MG63 (cell line): ENCODE data around the gene RTN4R. TPM values are rescaled to one million over a fixed set of nuclear protein-coding genes. Genes with fewer than 3 reads are reported as not detected.
"Not testable (repeated sequence)": the region's sequence is repeated elsewhere in the genome, so short reads cannot be mapped to it uniquely, and the experiment has no call there.

Source experiments
- DNase-seq: peaks from one replicate; pipeline ENCODE4 v3.0.0-alpha.2; 2020
- H3K27me3 ChIP-seq: fragments of 250-450 bp; sonication (Bioruptor Pico); 2 replicates; pipeline ENCODE4 v1.5.1; 2020; ENCODE audit warnings: mild to moderate bottlenecking, moderate library complexity
- H3K36me3 ChIP-seq: fragments of 250-450 bp; sonication (Bioruptor Pico); 2 replicates; pipeline ENCODE4 v1.5.1; 2020; ENCODE audit warnings: mild to moderate bottlenecking, moderate library complexity
- H3K4me3 ChIP-seq: fragments of 250-450 bp; sonication (Bioruptor Pico); 2 replicates; pipeline ENCODE4 v1.5.1; 2020; ENCODE audit warnings: mild to moderate bottlenecking, moderate library complexity
- H3K9me3 ChIP-seq: fragments of 250-450 bp; sonication (Bioruptor Pico); 2 replicates; pipeline ENCODE4 v1.5.1; 2020; ENCODE audit warnings: mild to moderate bottlenecking, moderate library complexity
- total RNA-seq: library from RNA; depleted of rRNA; stranded (reverse); fragments of >200 nt; shearing (Covaris generic); gene quantifications from 2 replicates; pipeline ENCODE4 v1.2.3, GENCODE V29; 2014; ENCODE audit warnings: low replicate concordance

Gene RTN4R
- total RNA-seq, 1 experiment from 2014 or later: 5.7 TPM

- H3K9me3 ChIP-seq, H3K36me3 ChIP-seq, H3K27me3 ChIP-seq, DNase-seq, H3K4me3 ChIP-seq: not testable (repeated sequence)
Observed at GRCh38 chr22:20280163-20280562, 12.0 kb upstream of the RTN4R start.

- DNase-seq: no peak
- Histone ChIP-seq H3K36me3 (no peaks in the 10 kb centered on the region), H3K9me3 (no peaks in the 10 kb centered on the region), H3K4me3 (no peak overlapping the region), H3K27me3 (no peaks in the 10 kb centered on the region)
Observed at GRCh38 chr22:20279662-20280134, 11.6 kb upstream of the RTN4R start.

GRCh38 chr22:20278726-20279490, 10.8 kb upstream of the RTN4R start:
- not testable (repeated sequence) for H3K27me3 ChIP-seq, H3K36me3 ChIP-seq, DNase-seq, H3K4me3 ChIP-seq, H3K9me3 ChIP-seq

GRCh38 chr22:20277936-20278635, 10.0 kb upstream of the RTN4R start:
- DNase-seq, H3K27me3 ChIP-seq, H3K4me3 ChIP-seq, H3K36me3 ChIP-seq, H3K9me3 ChIP-seq: not testable (repeated sequence)

GRCh38 chr22:20276468-20276867, 8.3 kb upstream of the RTN4R start:
- DNase-seq: no peak
- Histone ChIP-seq H3K4me3 (no peak overlapping the region), H3K9me3 (no peaks in the 10 kb centered on the region)

GRCh38 chr22:20275836-20276235, 7.7 kb upstream of the RTN4R start:
- no peak for DNase-seq
- Histone ChIP-seq H3K4me3 (no peak overlapping the region), H3K36me3 (no peaks in the 10 kb centered on the region), H3K9me3 (no peaks in the 10 kb centered on the region), H3K27me3 (no peaks in the 10 kb centered on the region)

More at GRCh38 chr22:20276468-20276867, 8.3 kb upstream of the RTN4R start:
- Histone ChIP-seq H3K36me3 (no peaks in the 10 kb centered on the region), H3K27me3 (no peaks in the 10 kb centered on the region)

- not testable (repeated sequence) for DNase-seq, H3K36me3 ChIP-seq, H3K9me3 ChIP-seq, H3K4me3 ChIP-seq, H3K27me3 ChIP-seq
Observed at GRCh38 chr22:20275325-20275724, 7.2 kb upstream of the RTN4R start.

- not testable (repeated sequence) for H3K36me3 ChIP-seq, H3K9me3 ChIP-seq, H3K4me3 ChIP-seq, DNase-seq, H3K27me3 ChIP-seq
Observed at GRCh38 chr22:20274374-20274773, 6.3 kb upstream of the RTN4R start.

- no peak overlapping the region for H3K4me3 ChIP-seq
- DNase-seq: no peak
- H3K27me3 ChIP-seq: no peaks in the 10 kb centered on the region
- H3K36me3 ChIP-seq: no peaks in the 10 kb centered on the region
- H3K9me3 ChIP-seq: no peaks in the 10 kb centered on the region
Observed at GRCh38 chr22:20273758-20274181, 5.7 kb upstream of the RTN4R start.

GRCh38 chr22:20272700-20273099, 4.6 kb upstream of the RTN4R start:
- Histone ChIP-seq H3K9me3 (no peaks in the 10 kb centered on the region), H3K36me3 (no peaks in the 10 kb centered on the region), H3K27me3 (no peaks in the 10 kb centered on the region), H3K4me3 (no peak overlapping the region)
- DNase-seq: no peak

GRCh38 chr22:20272174-20272573, 4.1 kb upstream of the RTN4R start:
- H3K27me3 ChIP-seq: no peaks in the 10 kb centered on the region
- no peak for DNase-seq
- H3K9me3 ChIP-seq: no peaks in the 10 kb centered on the region

GRCh38 chr22:20271114-20271994, 3.2 kb upstream of the RTN4R start:
- peak; percentile 88 for DNase-seq
- Histone ChIP-seq H3K9me3 (no peaks in the 10 kb centered on the region), H3K4me3 (no peak overlapping the region), H3K36me3 (no peaks in the 10 kb centered on the region), H3K27me3 (no peaks in the 10 kb centered on the region)

More at GRCh38 chr22:20272174-20272573, 4.1 kb upstream of the RTN4R start:
- Histone ChIP-seq H3K4me3 (no peak overlapping the region), H3K36me3 (no peaks in the 10 kb centered on the region)

- DNase-seq: peak; percentile 7
- not testable (repeated sequence) for H3K36me3 ChIP-seq, H3K9me3 ChIP-seq, H3K4me3 ChIP-seq, H3K27me3 ChIP-seq
Observed at GRCh38 chr22:20270190-20271113, 2.3 kb upstream of the RTN4R start.

GRCh38 chr22:20269673-20270072, 1.6 kb upstream of the RTN4R start:
- not testable (repeated sequence) for DNase-seq, H3K4me3 ChIP-seq, H3K9me3 ChIP-seq, H3K36me3 ChIP-seq, H3K27me3 ChIP-seq

GRCh38 chr22:20269201-20269600, 1.1 kb upstream of the RTN4R start:
- not testable (repeated sequence) for DNase-seq, H3K4me3 ChIP-seq

More at GRCh38 chr22:20269201-20269600, 1.1 kb upstream of the RTN4R start:
- not testable (repeated sequence) for H3K36me3 ChIP-seq, H3K27me3 ChIP-seq, H3K9me3 ChIP-seq
